Urinary bladder (tissue), 4 donors: ENCODE data around the gene SPPL2A. TPM values are rescaled to one million over a fixed set of nuclear protein-coding genes. Genes with fewer than 3 reads are reported as not detected.
A peak's percentile ranks its signal among the peaks of the same experiment; 100 is the strongest.

Experiments used
- DNase-seq: peaks from one replicate; pipeline ENCODE4 v3.0.0-alpha.2; 2015; ENCODE audit errors: extremely low spot score
- H3K27ac ChIP-seq: one replicate; pipeline ENCODE4 v1.5.1; 2013; ENCODE audit warnings: low read depth, mild to moderate bottlenecking, moderate library complexity
- H3K36me3 ChIP-seq: one replicate; pipeline ENCODE4 v1.6.1; 2013; ENCODE audit warnings: mild to moderate bottlenecking, moderate library complexity; ENCODE audit not compliant: insufficient read depth
- H3K4me1 ChIP-seq: one replicate; pipeline ENCODE4 v1.6.1; 2013; ENCODE audit warnings: mild to moderate bottlenecking, moderate library complexity; ENCODE audit not compliant: insufficient read depth
- H3K4me3 ChIP-seq: one replicate; pipeline ENCODE4 v1.5.1; 2013; ENCODE audit warnings: low read depth, low read length
- WGBS: extraction: QIAGEN DNeasy Blood & Tissue Kit; methylation state at CpG from one replicate; pipeline ENCODE4 v1.1.7; 2013; 5-methylcytosine and 5-hydroxymethylcytosine counted together
- polyA plus RNA-seq: library from polyadenylated mRNA; stranded (reverse); fragments of 200-250 nt; gene quantifications from one replicate; pipeline ENCODE4 v1.2.3, GENCODE V29; 2013
- total RNA-seq: library from RNA; depleted of rRNA; stranded (reverse); fragments of >200 nt; gene quantifications from one replicate; pipeline ENCODE4 v1.2.3, GENCODE V29; 2014
- donor health status: healthy with polysubstance abuse.
- donor health status: healthy.

The SPPL2A gene
- total and polyA plus RNA-seq, 2 donors, result 57.2 to 103 TPM

- no peaks in the 10 kb centered on the region for H3K36me3 ChIP-seq
- no peaks in the 10 kb centered on the region for H3K4me1 ChIP-seq
- WGBS, result 83% methylated on average over 7 of the region's 7 CpGs
- H3K27ac ChIP-seq, result no peak overlapping the region
- H3K4me3 ChIP-seq, result no peak overlapping the region
- DNase-seq, result no peak
Observed at GRCh38 chr15:50790778-50791453, 25.4 kb upstream of the SPPL2A start.

GRCh38 chr15:50786871-50787270 lies 21.4 kb upstream of the SPPL2A start:
- DNase-seq, result no peak
- Histone ChIP-seq H3K36me3 (no peaks in the 10 kb centered on the region), H3K27ac (no peak overlapping the region), H3K4me1 (peaks cover 1% of the 10 kb centered on the region), H3K4me3 (no peak overlapping the region)
- 45% methylated on average over 3 of the region's 3 CpGs for WGBS

DNA sequence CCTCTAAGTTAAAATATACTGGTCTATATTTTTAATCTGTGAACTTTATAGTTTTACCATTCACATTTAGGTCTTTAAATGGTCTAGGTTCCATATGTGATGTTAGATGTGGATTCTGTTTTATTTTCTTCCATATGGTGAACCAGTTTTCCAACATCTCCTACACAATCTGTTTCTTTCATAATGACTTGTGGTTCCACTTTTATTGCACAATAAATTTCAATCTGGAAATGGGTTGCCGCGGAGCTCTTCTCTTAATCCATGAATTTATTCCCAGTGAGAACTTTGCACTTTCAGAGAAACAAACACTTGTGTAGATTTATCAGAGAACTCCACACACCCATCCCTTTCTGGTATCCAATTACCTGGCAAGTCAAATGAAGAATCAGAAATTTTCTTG lies 20.9 kb upstream of the SPPL2A start:
- Histone ChIP-seq H3K27ac (no peak overlapping the region), H3K36me3 (no peaks in the 10 kb centered on the region), H3K4me1 (peaks cover 1% of the 10 kb centered on the region), H3K4me3 (no peak overlapping the region)
- DNase-seq, result no peak
- 47% methylated on average over 2 of the region's 2 CpGs for WGBS

DNA sequence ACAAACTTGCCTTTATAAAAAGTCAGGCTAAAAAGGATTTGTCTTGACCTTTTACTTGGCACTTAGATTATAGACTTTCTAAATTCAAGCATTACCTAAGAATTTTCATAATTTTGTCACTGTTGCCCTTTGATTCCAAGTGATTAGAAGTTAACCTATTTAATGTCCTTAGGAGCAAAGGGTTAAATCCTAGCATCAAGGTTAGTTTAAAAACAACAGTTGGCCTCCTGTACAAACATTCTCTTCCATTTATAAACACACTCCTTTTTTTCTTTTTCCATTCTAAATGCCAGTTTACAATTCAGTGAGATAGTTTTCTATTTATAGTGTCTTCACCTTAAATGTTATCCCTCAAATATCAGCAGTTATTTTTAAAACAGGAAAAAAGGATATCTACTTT lies 18.4 kb upstream of the SPPL2A start:
- Histone ChIP-seq H3K4me3 (no peak overlapping the region), H3K27ac (no peak overlapping the region), H3K4me1 (peaks cover 1% of the 10 kb centered on the region), H3K36me3 (no peaks in the 10 kb centered on the region)
- DNase-seq, result no peak

GRCh38 chr15:50783411-50783810 lies 17.9 kb upstream of the SPPL2A start:
- Histone ChIP-seq H3K4me1 (peaks cover 1% of the 10 kb centered on the region), H3K27ac (no peak overlapping the region), H3K36me3 (no peaks in the 10 kb centered on the region), H3K4me3 (no peak overlapping the region)
- WGBS, result 64% methylated on average over 2 of the region's 2 CpGs
- DNase-seq, result no peak

- H3K36me3 ChIP-seq, result no peaks in the 10 kb centered on the region
- 86% methylated on average over 5 of the region's 5 CpGs for WGBS
- H3K4me1 ChIP-seq, result no peaks in the 10 kb centered on the region
- H3K27ac ChIP-seq, result no peak overlapping the region
- DNase-seq, result no peak
- H3K4me3 ChIP-seq, result no peak overlapping the region
Observed at GRCh38 chr15:50778086-50778485, 12.6 kb upstream of the SPPL2A start.

DNA sequence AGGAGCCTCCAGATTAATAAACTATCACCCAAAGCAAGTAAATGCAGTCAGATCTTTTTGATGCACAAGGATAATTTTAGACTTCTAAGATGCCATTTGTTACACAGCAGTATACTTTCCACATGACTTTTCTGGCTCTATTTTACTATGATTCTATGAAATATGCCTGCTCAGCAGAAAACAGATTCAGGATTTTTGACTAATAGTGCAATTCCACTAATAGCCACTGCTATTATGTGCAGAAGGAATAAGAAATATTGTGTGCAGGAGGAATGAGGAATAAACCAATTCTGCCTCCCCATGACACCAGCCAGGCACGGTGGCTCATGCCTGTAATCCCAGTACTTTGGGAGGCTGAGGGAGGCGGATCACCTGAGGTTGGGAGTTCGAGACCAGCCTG lies 11.5 kb upstream of the SPPL2A start:
- Histone ChIP-seq H3K27ac (no peak overlapping the region), H3K36me3 (no peaks in the 10 kb centered on the region), H3K4me3 (no peak overlapping the region), H3K4me1 (no peaks in the 10 kb centered on the region)
- no peak for DNase-seq
- 92% methylated on average over 3 of the region's 3 CpGs for WGBS

DNA sequence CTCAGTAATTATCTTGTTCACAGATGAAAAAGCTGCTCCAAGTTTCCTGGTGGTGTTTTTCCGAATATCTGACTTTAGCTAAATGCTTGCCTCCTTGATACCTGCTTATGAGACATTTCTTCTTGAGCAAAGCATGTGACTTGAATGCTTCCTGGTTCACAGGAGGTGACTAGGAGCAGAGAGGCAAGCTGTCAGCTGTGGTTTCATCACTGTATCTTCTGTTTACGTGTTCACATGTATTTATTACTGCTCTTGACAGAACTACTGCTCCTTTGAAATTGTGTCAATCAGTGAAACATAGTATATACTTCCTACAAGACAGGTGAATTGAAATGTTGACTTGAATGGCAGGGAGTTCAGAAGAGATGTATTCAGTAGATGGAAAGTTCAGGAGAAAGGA lies 8.9 kb upstream of the SPPL2A start:
- no peak for DNase-seq
- Histone ChIP-seq H3K4me1 (no peaks in the 10 kb centered on the region), H3K4me3 (no peak overlapping the region), H3K27ac (no peak overlapping the region), H3K36me3 (no peaks in the 10 kb centered on the region)
- 78% methylated on average over 2 of the region's 2 CpGs for WGBS

DNA sequence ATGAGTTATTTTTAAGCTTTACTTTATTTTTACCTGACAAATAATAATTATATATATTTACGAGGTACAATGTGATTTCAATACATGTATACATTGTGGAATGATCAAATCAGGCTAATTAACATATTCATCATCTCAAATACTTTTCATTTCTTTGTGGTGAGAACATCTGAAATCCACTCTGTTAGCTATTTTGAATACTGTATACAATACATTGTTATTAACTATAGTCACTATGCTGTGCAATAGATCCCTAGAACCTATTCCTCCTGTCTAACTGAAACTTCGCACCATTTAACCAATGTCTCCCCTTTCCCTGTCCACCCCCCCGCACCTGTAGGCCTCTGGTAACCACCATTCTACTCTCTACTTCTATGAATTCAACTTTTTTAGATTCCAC lies 7.9 kb upstream of the SPPL2A start:
- Histone ChIP-seq H3K27ac (no peak overlapping the region), H3K4me3 (no peak overlapping the region), H3K36me3 (no peaks in the 10 kb centered on the region), H3K4me1 (no peaks in the 10 kb centered on the region)
- no peak for DNase-seq
- 75% methylated on average over 3 of the region's 3 CpGs for WGBS

DNA sequence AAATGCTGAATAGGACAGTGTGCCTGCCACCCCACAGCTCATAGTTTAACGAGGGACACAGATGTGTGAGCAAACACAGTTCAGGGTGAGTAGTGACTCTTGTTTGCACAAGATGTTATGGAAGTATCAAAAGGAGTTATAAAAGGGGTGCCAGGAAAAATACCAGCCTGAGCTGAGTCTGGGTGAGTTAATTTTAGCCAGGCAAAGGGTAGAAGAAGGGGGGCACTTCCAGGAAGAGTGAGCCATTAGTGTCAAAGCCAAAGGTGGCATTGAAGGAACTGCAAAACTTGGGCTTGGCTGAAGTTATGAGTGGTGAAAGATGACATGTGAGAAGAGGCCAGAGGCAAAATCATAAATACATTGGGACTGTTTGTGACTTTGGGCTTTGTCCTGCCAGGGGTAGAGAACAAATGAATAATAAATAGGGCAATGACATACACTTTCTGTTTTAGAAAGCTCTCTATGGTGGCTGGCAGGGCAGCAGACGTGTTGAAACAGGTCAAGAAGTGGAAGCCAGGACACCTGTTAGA lies 1.9 kb upstream of the SPPL2A start:
- WGBS, result 55% methylated on average over 2 of the region's 2 CpGs
- Histone ChIP-seq H3K27ac (no peak overlapping the region), H3K36me3 (no peaks in the 10 kb centered on the region), H3K4me1 (no peaks in the 10 kb centered on the region), H3K4me3 (no peak overlapping the region)
- no peak for DNase-seq

GRCh38 chr15:50764461-50765194 lies 878 bp downstream of the SPPL2A start:
- WGBS, result 2% methylated on average over 15 of the region's 15 CpGs
- Histone ChIP-seq H3K4me3 (peak overlapping the region; percentile 81), H3K27ac (peak overlapping the region; percentile 98), H3K4me1 (no peaks in the 10 kb centered on the region), H3K36me3 (no peaks in the 10 kb centered on the region)
- no peak for DNase-seq

GRCh38 chr15:50758712-50759205 lies 6.7 kb downstream of the SPPL2A start:
- 97% methylated on average over 4 of the region's 4 CpGs for WGBS
- no peak for DNase-seq

GRCh38 chr15:50753463-50753862 lies 12.0 kb downstream of the SPPL2A start:
- 35% methylated on average over 1 of the region's 1 CpG for WGBS
- Histone ChIP-seq H3K4me1 (no peaks in the 10 kb centered on the region), H3K4me3 (no peak overlapping the region), H3K27ac (no peak overlapping the region), H3K36me3 (no peaks in the 10 kb centered on the region)
- no peak for DNase-seq

More at GRCh38 chr15:50758712-50759205, 6.7 kb downstream of the SPPL2A start:
- Histone ChIP-seq H3K4me1 (no peaks in the 10 kb centered on the region), H3K36me3 (no peaks in the 10 kb centered on the region), H3K27ac (no peak overlapping the region), H3K4me3 (no peak overlapping the region)

GRCh38 chr15:50751394-50751793 lies 14.1 kb downstream of the SPPL2A start:
- Histone ChIP-seq H3K4me3 (no peak overlapping the region), H3K36me3 (no peaks in the 10 kb centered on the region), H3K4me1 (no peaks in the 10 kb centered on the region), H3K27ac (no peak overlapping the region)
- WGBS, result 86% methylated on average over 2 of the region's 2 CpGs
- DNase-seq, result no peak
